Epithelial cell of prostate (primary cell): ENCODE measurements around the gene CARD6.
A peak's percentile ranks its signal among the peaks of the same experiment; 100 is the strongest.
"Not testable (repeated sequence)": the region's sequence is repeated elsewhere in the genome, so short reads cannot be mapped to it uniquely, and the experiment has no call there.

ENCODE experiments used
- DNase-seq: peaks from one replicate; pipeline ENCODE4 v3.0.0-alpha.2; 2011; ENCODE audit warnings: low read depth, low spot score
- H3K27ac ChIP-seq: fragments of 450-650 bp; 2 replicates; pipeline ENCODE4 v1.5.1; 2017; ENCODE audit warnings: mild to moderate bottlenecking

The CARD6 gene

DNA sequence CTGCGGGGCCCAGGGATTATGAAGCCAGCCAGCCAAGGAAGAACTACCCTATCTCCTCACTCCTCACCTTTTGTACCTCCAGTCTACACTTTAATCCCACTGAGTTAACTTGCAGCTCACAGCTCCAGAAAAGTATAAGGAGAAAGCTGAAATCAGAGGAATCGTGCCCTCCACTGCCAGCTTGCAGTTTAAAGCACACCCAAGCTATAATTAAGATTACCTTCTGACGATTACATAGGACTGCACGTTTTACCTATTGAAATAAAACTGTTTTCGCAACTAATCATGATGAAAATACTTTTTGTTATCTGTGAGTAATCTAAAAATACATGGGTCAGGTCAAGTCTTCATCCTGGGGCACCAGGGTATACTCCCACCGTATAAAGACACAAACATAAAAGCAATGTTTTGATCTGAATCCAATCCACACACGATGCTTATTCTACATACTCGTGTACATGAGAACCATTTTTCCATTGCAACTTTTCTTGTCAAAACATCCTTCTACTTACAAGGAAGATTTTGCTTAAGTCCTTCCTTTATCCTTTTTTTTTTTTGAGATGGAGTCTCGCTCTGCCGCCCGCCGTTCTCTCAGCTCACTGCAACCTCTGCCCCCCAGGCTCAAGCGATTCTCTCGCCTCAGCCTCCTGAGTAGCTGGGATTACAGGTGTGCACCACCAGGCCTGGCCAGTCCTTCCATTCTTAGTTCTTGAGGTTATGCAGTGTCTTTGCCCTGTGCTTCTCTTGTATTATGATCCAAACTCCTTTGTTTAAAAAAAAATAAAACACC, 13.8 kb upstream of the CARD6 start:
- H3K27ac ChIP-seq, result no peak overlapping the region
- no peak for DNase-seq

DNA sequence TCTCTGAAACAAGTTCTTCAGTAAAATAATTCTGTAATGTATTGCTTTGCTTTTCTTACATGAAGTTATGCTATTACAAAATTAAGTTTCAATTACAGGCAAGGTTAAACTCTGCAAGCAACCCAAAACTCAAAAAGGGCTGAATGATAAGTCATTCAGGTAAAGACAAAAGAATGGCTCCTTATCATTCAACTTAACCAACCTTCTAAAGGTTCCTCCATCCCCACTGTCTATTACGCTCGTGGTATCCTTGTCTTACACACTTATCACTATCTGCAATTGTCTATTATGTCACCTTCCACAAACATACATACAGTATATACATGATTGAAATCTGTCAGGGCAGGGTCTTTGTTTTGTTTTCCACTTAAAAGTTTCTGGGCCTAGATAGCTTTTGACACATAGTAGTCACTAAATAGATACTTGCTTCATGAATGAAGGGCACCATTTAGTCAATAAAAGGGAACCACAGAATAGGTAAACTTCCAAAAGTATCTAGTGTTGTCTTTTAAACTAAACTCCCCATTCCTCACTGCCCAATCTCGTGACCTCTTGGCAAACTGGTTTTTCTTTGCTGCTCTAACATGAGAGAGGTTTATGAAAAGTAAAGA, 13.0 kb upstream of the CARD6 start:
- DNase-seq, result no peak
- H3K27ac ChIP-seq, result no peak overlapping the region

DNA sequence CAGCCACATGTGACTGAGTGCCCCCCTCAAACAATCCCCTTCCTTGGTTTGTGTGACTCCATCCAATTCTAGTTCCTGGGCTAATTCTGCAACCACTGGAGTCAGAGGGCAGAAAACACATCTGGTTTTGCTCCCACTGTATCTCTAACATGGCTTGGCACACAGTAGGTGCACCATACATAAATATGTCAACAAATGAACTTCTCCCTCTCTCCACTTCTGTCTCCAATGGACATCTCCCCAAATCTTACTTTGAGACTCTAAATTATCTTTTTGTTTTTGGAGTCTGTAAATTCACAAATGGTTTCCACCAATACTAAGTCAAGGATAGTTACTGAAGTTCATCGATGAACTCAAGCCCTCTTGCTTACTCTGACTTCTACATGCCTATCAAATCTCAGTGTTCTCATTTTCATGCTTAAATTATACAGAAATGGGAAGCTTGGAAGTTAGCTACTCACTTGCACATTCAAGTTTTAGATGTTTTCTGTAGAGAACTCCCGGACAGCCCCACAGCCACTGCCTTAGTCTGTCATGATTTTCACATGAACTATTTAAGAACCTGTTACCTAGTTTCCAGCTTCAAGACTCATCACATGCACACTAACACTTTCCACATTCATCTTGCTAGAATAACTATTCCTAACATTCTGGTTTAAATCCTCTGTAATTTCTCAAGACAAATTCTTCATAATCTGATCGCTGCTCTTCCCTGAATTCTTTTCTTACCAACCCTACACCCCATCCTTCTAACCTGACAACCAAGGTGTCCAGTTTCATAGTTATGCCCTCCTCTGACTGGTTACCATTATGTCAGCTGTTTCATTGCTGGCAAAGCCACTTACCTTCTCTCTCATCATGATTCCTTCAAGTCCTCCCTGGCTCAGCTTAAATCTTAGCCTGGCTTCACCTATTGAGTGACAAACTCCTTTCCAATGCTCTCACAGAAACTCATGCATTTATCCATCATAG, 12.2 kb upstream of the CARD6 start:
- H3K27ac ChIP-seq, result no peak overlapping the region

DNA sequence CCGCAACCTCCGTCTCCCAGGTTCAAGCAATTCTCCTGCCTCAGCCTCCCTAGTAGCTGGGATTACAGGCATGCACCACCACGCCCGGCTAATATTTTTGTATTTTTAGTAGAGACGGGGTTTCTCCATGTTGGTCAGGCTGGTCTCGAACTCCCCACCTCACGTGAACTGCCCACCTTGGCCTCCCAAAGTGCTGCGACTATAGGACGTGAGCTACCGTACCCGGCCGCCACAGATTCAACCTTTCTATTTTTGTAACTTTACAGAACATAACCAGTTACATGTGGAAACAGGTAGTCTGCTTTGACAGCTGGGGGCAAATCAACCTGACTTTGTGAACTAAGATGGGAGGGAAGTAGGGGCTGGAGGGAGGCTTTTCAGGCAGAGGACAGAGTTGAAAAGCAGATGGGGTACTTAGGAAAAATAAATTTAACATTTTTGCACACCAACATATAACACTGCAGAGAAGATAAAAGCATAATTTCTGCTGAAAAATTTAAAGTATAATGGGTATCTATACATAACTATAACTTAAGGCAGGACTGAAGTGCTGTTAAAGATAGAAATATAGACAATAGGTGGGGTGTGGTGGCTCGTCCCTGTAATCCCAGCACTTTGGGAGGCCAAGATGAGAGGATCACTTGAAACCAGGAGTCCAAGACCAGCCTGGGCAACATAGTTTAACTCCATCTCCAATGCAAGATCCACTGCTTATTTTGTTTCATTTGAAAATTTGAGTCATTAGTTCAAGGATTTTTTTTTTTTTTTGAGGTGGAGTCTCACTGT, 11.2 kb upstream of the CARD6 start:
- DNase-seq, result no peak
- H3K27ac ChIP-seq, result no peak overlapping the region

More for the DNA sequence above, 12.2 kb upstream of the CARD6 start:
- no peak for DNase-seq

DNA sequence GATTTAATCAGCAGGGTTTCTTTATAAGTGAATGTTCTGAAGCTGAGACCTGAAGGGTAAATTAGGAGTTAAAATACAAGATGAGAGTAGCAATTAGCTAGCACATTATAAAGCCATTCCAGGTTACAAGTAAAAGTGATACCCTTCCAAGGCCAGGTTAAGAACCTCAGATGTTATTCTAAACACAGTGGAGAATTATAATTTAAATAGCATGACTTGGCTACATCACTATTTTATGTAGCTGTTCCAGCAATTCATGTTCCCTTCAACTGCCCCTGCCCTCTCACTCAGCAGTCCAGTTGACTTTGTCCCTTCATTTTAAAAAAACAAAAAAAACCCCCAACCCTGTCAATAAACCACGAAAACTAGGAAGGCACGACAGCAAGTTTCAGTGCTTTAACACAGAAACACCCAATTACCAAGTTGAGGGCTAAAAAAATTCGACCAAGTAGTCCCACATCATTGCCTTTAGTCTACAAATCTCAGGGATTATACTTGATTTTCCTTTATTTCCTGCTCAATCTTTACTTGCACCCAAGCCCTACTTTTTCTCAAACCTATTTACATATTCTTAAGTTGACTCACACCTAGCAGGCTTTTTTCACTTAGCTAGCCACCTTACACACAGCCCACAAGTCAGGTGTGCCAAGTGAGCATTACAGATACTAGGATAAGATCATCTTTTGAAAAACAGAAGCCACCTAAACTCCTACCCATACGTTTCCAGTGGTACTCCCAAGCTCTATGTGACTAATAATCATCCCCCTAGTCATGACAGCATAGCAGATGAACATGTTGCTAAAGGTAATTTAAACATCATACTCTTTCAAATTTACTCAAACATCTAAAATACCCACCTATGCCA, 9.6 kb upstream of the CARD6 start:
- H3K27ac ChIP-seq, result peak overlapping the region; percentile 98
- DNase-seq, result peak; percentile 36

DNA sequence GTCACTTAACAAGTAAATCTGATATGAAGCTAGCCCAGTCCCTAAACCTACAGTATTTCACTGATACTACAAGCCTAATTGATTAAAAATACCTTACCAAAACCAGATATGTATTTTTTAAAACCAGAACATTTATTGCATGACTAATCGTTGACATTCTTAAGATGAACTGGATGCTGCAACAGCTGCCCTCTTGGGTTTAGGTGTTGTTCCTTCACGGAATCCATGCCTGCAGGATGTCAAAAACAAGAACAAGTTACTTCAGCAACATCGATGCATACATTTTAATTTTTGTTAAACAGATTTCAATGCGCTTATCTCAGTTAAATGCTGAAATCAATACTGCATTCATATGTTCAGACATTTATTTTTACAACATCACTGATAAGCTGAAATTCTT, 8.8 kb upstream of the CARD6 start:
- no peak for DNase-seq
- H3K27ac ChIP-seq, result peak overlapping the region; percentile 98

DNA sequence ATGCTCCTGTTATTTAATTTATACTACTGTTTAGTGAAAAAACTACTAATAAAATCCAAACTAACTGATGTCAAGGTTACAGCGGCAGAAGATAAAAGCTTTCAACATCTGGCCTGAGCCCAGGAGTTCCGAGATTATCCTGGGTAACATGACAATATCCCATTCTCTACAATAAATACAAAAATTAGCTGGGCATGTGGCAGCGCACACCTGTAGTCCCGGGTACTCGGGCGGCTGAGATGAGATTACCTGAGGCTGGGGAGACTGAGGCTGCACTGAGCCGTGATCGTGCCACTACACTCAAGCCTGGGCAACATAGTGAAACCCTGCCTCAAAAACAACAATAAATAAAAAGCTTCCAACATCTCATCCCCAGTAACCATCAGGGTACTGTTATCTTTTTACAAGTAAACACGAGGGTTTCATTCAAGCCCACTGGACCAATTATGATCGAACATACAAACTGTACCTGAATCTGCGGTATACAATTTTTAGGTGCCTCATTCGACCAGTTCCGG, 7.4 kb upstream of the CARD6 start:
- DNase-seq, result no peak
- peak overlapping the region; percentile 98 for H3K27ac ChIP-seq

DNA sequence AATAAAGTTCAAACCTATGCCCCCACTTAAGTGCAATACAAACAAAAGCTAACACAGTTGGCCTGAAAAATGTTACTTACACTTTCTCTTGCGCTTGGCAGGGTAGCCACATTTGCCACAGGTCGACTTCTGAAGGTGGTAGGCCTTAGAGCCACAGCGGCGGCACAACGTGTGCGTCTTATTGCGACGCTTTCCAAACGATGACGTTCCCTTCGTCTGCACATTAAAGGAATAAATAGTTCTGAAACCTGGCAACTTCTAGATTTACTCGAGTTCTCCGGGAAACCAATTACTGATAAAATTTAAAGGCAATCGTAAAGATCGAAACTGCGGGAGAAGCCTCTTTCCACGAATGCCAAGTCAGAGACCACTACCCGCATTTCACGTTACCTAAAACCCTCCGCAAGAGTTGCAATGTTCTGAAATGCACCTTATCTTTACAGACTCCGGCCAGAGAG, 6.7 kb upstream of the CARD6 start:
- H3K27ac ChIP-seq, result peak overlapping the region; percentile 98
- DNase-seq, result no peak

DNA sequence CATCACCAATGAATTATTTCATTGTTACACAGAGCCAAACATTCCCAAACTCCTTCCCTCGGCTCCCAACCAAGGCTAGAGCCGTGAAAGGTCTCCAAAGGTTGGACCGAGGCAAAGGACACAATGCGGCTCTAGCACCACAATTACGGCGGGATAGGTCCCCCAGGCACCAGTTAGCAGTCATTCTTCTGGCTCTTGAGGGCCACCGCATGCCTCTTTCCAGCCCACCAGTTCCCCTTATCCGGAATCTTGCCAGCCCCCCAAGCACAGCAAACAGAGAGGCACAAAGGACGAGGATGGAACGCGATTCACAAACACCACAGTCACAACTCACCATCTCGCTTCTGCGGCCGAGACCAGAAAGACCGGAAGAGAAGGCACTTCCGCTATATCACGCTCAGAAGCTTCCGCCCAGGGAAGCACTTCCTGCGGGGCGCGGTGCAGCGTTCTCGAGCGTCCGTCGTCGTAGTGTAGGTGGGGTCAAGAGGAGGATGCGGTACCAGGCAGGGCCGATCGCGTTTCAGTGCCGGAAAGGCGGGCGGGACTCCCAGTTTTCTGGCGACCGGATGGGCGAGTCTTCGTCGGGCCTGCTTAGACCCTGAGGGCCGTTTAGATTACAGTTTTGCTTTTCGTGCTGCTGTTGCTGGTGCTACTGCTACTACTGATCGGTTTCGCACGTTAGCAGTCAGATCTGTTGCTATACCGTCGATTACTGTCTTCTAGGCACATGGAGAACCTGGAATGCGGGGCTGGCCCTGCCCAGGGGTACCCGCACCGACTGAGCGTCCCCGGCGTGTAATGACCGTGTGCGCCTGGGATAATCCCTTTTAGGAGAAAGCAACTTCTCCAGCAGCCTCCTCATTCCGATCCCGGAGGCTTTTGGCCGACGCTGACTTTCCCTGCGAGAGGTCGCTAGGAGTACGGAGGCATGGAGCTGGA, 6.0 kb upstream of the CARD6 start, which contains the start of gene RPL37:
RPL37 (minus strand) TSS at position 374 of the 939 bp plus-strand sequence; CDS start at position 337, 37 bp downstream.
- peak; percentile 93 for DNase-seq
- H3K27ac ChIP-seq, result peak within 1 kb of the TSS; percentile 98

DNA sequence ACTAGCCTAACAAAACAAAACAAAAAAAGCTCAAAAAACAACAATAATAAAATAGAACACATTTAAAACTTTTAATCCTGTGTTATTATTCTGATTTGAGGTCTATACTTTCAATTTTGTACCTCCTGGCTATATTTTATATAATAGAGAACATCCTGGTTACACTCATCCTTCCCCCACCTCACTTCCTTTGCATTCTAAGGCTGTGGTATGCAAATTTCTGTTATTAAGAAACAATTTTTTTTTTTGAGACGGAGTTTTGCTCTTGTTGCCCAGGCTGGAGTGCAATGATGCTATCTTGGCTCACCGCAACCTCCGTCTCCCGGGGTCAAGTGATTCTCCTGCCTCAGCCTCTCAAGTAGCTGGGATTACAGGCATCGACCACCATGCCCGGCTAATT, 3.1 kb upstream of the CARD6 start:
- no peak for DNase-seq
- H3K27ac ChIP-seq, result no peak overlapping the region

DNA sequence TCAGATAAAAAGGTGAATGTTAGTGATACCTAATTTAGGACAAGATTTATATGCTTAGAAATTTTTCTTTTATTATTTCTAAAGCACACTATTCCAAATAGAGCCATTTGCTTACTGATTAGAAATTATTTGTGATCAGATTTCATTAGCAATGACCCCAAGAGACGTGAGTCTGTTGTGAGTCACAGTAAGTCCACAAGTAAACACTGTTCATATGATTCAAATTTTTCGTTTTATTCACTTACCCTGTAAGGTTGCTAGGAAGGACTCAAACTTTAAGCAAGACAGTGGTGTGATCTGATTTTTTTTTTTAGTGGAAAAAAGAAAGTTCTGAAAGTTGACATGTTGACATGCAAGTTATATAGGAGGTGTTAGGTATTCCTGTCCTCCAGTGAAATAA, 1.2 kb downstream of the CARD6 start:
- H3K27ac ChIP-seq, result peak overlapping the region; percentile 82
- no peak for DNase-seq

DNA sequence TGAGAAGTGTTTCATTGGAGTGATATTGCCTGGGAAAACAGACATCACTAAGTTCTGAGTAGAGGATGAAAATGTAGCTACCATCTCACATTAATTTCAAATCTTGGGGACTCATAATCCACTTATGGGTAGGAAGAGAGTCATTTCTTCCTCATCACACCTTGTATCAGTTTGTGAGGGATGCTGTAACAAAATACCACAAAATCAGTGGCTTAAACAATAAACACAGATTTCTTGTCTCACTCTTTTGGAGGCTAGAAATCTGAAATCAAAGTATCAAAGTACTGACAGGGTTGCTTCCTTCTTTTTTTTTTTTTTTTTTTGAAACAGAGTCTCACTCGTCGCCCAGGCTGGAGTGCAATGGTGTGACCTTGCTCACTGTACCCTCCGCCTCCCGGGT, 3.4 kb downstream of the CARD6 start:
- DNase-seq, result no peak
- no peak overlapping the region for H3K27ac ChIP-seq

DNA sequence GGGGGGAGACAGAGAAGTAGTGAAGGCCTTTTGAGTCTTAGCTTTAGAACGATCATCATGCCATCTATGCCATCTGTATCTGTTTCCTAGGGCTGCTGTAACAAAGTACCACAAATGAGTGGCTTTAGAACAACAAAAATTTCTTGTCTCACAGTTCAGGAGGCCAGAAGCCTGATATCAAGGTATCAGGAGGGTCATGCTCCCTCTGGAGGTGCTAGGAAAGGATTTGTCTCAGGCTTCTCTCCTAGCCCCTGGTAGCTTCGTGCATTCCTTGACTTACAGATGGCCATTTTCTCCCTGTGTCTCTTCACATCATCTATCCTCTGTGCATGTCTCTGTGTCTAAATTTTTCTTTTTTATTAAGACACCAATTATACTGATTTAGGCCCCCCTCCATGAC, 5.2 kb downstream of the CARD6 start:
- no peak overlapping the region for H3K27ac ChIP-seq
- no peak for DNase-seq

DNA sequence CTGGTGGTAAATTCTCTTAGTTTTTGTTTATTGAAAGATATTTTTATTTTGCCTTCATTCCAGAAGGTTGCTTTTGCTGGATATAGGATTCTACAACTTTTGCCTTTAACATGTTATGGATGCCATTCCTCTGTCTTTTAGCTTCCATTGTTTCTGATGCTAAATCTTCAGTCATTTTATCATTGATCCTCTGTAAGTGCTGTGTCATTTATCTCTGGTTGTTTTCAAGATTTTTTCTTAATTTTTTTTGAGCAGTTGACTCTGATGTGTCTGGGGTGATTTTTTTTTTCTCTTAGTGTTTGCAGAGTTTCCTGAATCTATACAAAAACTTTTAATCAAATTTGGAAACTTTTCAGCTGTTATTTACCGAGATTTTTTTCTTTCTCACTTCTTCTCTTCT, 6.4 kb downstream of the CARD6 start:
- no peak overlapping the region for H3K27ac ChIP-seq
- no peak for DNase-seq

DNA sequence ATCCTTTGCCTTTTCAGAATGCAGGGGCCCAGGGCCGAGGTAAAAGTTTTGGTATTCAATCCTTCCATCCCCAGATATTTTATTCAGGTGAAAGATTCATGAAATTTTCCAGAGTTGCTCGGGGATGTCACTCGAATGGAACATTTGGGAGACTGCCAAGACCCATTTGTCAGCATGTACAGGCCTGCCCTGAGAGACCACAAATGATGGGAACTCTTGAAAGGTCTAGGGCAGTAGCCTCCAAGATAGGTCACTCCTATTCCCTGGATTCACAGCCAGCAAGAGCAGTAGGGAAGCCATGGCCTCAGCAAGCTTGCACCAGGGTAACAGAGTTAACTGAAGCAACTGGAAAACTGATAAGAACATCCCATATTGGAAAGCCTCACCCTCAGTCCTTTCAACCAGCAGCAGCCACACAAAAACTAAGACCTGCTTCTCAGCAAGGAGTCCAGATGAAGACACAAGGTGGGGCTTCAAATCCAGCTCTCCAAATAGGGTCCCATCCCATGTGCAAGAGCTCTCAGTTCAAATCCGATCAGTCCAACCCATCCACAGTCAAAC, 12.5 kb downstream of the CARD6 start:
- H3K27ac ChIP-seq, result no peak overlapping the region
- DNase-seq, result no peak

DNA sequence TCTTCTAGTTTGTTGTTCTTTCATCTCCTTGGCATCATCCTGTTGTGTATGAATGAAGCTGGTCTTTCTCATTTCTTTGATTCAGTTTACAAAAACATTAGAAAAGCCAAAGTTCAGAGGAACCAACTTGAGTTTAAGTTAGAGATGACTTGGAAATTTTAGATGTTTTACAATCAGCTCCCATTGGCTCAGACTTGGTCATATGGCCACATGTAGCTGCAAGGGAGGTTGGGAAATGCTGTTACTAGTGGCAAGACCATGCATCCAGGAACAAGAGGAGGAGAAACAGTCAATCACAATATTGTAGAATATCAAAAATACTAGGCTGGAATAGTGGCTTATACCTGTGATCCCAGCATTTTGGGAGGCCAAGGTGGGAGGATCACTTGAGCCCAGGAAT, 19.5 kb downstream of the CARD6 start:
- no peak overlapping the region for H3K27ac ChIP-seq
- DNase-seq, result no peak

DNA sequence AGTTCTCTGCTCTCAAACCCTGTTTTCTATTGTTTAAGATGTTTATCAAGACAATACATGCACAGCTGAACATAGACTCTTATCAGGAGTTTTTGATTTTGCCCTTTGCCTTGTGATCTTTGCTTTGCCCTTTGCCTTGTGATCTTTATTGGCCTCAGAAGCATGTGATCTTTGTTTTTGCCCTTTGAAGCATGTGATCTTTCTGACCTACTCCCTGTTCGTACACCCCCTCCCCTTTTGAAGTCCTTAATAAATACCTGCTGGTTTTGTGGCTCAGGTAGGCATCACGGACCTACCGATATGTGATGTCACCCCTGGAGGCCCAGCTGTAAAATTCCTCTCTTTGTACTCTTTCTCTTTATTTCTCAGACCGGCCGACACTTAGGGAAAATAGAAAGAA, 23.8 kb downstream of the CARD6 start:
- not testable (repeated sequence) for DNase-seq

More for the DNA sequence above, 23.8 kb downstream of the CARD6 start:
- H3K27ac ChIP-seq, result not testable (repeated sequence)
